ENCODE measurements around the gene VRTN. TPM values are rescaled to one million over a fixed set of nuclear protein-coding genes. Genes with fewer than 3 reads are reported as not detected.

Gene VRTN, protein sequence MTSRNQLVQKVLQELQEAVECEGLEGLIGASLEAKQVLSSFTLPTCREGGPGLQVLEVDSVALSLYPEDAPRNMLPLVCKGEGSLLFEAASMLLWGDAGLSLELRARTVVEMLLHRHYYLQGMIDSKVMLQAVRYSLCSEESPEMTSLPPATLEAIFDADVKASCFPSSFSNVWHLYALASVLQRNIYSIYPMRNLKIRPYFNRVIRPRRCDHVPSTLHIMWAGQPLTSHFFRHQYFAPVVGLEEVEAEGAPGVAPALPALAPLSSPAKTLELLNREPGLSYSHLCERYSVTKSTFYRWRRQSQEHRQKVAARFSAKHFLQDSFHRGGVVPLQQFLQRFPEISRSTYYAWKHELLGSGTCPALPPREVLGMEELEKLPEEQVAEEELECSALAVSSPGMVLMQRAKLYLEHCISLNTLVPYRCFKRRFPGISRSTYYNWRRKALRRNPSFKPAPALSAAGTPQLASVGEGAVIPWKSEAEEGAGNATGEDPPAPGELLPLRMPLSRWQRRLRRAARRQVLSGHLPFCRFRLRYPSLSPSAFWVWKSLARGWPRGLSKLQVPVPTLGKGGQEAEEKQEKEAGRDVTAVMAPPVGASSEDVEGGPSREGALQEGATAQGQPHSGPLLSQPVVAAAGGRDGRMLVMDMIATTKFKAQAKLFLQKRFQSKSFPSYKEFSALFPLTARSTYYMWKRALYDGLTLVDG
- total RNA-seq = not detected in 2 replicates

DNA sequence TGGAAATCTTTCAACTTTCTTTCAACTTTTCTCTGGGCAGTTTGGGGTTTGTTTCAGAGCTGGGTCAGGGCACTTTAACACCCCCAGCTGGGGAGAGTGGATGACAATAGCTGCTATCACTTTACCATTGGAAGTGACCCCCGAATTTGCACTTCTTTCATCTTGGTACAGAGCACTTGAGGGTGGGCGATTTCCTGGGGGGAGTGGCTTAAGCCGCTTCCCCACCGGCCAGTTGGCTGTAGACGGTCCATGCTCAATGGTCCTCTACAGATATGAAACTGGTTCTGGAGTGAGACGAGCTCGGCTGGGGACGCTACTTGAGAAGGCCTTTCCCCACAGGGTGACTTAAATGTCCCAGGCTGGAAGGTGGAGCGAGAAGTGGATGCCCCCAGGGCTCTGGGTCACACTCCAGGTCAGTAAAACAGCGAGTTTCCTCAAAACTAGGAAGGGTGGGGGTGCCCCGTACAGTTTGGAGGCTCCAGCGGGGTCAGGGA is at the start of gene VRTN:
Gene VRTN, plus strand, starts transcription at position 231 of the 494 bp plus-strand sequence. CDS start 8,313 bp downstream, outside the sequence.

DNA sequence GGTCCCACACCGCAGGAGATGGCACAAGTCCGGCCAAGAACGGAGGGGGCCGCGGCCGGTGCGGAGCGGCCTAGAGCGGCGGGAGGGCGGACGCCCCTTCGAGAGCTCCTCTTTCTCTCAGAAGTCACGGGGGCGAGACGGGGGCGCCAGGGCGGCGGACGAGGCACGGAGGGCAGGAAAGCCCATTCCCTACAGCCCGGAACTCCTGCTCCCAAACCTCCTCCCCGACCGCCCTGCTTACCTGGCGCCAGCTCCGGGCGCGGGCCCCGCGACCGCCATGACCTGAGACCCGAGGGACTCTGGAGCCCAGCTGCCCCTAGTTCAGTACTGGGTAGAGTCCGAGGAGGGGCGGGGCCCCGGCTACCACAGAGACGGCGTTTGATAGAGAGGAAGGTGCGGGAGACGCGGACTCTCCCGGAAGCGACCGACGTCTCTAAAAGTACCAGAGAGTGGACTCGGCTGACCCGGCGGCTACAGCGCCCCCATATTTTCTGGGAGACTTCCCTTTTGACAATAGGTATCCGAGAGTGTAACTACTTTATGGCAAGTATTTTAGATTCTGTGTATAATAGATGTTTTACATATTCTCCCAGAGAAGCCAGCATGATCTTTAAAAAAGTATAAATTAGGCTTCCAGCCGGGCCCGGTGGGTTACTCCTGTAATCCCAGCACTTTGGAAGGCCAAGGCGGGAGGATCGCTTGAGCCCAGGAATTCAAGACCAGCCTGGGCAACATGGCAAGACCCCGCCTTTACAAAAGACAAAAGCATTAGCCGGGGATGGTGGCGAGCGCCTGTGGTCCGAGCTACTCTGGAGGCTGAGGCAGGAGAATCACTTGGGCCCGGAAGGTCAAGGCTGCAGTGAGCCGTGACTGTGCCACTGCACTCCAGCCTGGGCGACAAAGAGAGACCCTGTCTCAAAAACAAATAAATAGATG is 45.4 kb upstream of the VRTN start, which contains the start of gene ABCD4:
Gene ABCD4, minus strand, starts transcription at position 301 of the 936 bp plus-strand sequence. Its CDS starts 22 bp downstream, at position 279.

Other genes with a start within 250 kb of the VRTN start
- gene VSX2, start 109.0 kb upstream of the VRTN start, total RNA-seq = not detected in 2 replicates
- 26.2 and 30.1 TPM in 2 replicates for gene ABCD4, start 45.5 kb upstream of the VRTN start, total RNA-seq
- gene SYNDIG1L, start 77.7 kb downstream of the VRTN start, total RNA-seq = not detected in 2 replicates
- gene NPC2, start 144.8 kb downstream of the VRTN start, total RNA-seq = 1,022 and 1,323 TPM in 2 replicates
- gene ISCA2, start 145.3 kb downstream of the VRTN start, total RNA-seq = 13.9 and 28.6 TPM in 2 replicates